AG04449 (cell line): ENCODE data around the gene CASP8.

Experiments used
- CTCF ChIA-PET: fragments of 350-600 bp; formaldehyde crosslinking; extraction: SDS; loops from one replicate; lab custom pipeline; 2021; ENCODE audit warnings: antibody characterized with exemption; lab: Yijun Ruan, JAX
- POLR2A ChIA-PET: fragments of 400-600, 350-600 bp; formaldehyde crosslinking; extraction: SDS; loops from one replicate; lab custom pipeline; 2020; ENCODE audit warnings: antibody characterized with exemption, inconsistent platforms; lab: Yijun Ruan, JAX
- DNase-seq: peaks from one replicate; pipeline ENCODE4 v3.0.0-alpha.2; 2010; ENCODE audit warnings: low read depth, low spot score
- H3K4me3 ChIP-seq: 2 replicates; pipeline ENCODE4 v1.5.1; 2011; ENCODE audit warnings: low read depth, mild to moderate bottlenecking, control low read depth, low read length
- CTCF ChIP-seq: IDR thresholded peaks from one replicate; pipeline ENCODE4 v1.5.1; 2011; ENCODE audit warnings: mild to moderate bottlenecking, moderate library complexity, low read length, control low read depth, inconsistent platforms; ENCODE audit not compliant: insufficient read depth; ENCODE audit errors: missing control alignments

Gene CASP8

GRCh38 chr2:201260302-201260800 lies at the start of gene CASP8:
Gene CASP8 (plus strand): TSS chr2:201260536. CDS start chr2:201266487, 5,951 bp downstream.
- TF ChIP-seq CTCF, result no peak
- DNase-seq, result no peak
- CTCF ChIA-PET, result interaction anchor here (2.0 kb wide), 1 partner anchor 28 kb away, joined by 7 read pairs; no protein-coding TSS in a partner anchor
- POLR2A ChIA-PET, result no interaction called here
- H3K4me3 ChIP-seq, result no peak within 1 kb of the TSS; the same call in 1 of the 2 replicates

GRCh38 chr2:201215963-201216362 lies 44.4 kb upstream of the CASP8 start:
- TF ChIP-seq CTCF, result no peak
- no peak overlapping the region for H3K4me3 ChIP-seq
- CTCF ChIA-PET, result no interaction called here
- no peak for DNase-seq
- POLR2A ChIA-PET, result no interaction called here

GRCh38 chr2:201216918-201217317 lies 43.4 kb upstream of the CASP8 start:
- ChIA-PET POLR2A (no interaction called here), CTCF (no interaction called here)
- no peak for DNase-seq

GRCh38 chr2:201218780-201219179 lies 41.6 kb upstream of the CASP8 start:
- ChIA-PET POLR2A (interaction anchor here (0.5 kb wide), 1 partner anchor 146 kb away, joined by 3 read pairs; no protein-coding TSS in a partner anchor), CTCF (interaction anchor here (0.8 to 6.3 kb wide), 4 partner anchors 11 to 17 kb away, joined by 3 to 63 read pairs (median 3); no protein-coding TSS in a partner anchor)
- DNase-seq, result no peak

More at GRCh38 chr2:201216918-201217317, 43.4 kb upstream of the CASP8 start:
- no peak overlapping the region for H3K4me3 ChIP-seq
- no peak for TF ChIP-seq CTCF

GRCh38 chr2:201219328-201220096 lies 40.8 kb upstream of the CASP8 start:
- TF ChIP-seq CTCF, result no peak
- H3K4me3 ChIP-seq, result no peak overlapping the region
- ChIA-PET POLR2A (no interaction called here), CTCF (interaction anchor here (0.7 to 6.3 kb wide), 4 partner anchors 11 to 314 kb away, joined by 3 to 63 read pairs (median 3); no protein-coding TSS in a partner anchor)
- DNase-seq, result no peak

More at GRCh38 chr2:201218780-201219179, 41.6 kb upstream of the CASP8 start:
- H3K4me3 ChIP-seq, result no peak overlapping the region
- TF ChIP-seq CTCF, result no peak

GRCh38 chr2:201220102-201220570 lies 40.2 kb upstream of the CASP8 start:
- ChIA-PET CTCF (interaction anchor here (0.7 to 6.3 kb wide), 3 partner anchors 10 to 314 kb away, joined by 3 to 63 read pairs (median 3); no protein-coding TSS in a partner anchor), POLR2A (no interaction called here)
- TF ChIP-seq CTCF, result no peak
- DNase-seq, result no peak
- no peak overlapping the region for H3K4me3 ChIP-seq
